SK-N-SH (cell line): ENCODE results near the gene MTX2. TPM values are rescaled to one million over a fixed set of nuclear protein-coding genes. Genes with fewer than 3 reads are reported as not detected.

Experiments used
- CTCF ChIA-PET: fragments of 300-600, 350-600 bp; formaldehyde crosslinking; extraction: SDS; loops from one replicate; lab custom pipeline; 2021; lab: Yijun Ruan, JAX
- POLR2A ChIA-PET: fragments of 350-600 bp; sonication (Branson Sonifier 250); formaldehyde crosslinking; extraction: SDS; loops from one replicate; lab custom pipeline; 2020; ENCODE audit warnings: antibody characterized with exemption, inconsistent platforms; lab: Yijun Ruan, JAX
- DNase-seq: peaks from one replicate; pipeline ENCODE4 v3.0.0; 2012
- H2AFZ ChIP-seq: fragments of 200-600 bp; sonication (generic); 2 replicates; pipeline ENCODE4 v1.8.1; 2016; ENCODE audit warnings: antibody characterized with exemption, mild to moderate bottlenecking, low read depth
- H3F3A ChIP-seq: fragments of 200-600 bp; sonication (generic); replicated peaks from 2 replicates; pipeline ENCODE3; 2016; ENCODE audit warnings: antibody characterized with exemption, mild to moderate bottlenecking; ENCODE audit not compliant: insufficient read depth
- H3K27ac ChIP-seq, 2 experiments: fragments of 200-500 bp in 1 of 2; fragments of 200-600 bp in 1 of 2; sonication (Bioruptor generic) in 1 of 2; sonication (generic), shearing (Covaris generic) in 1 of 2; 2 replicates each; pipeline versions ENCODE4 v1.5.1 to v1.6.1; 2014 to 2016; ENCODE audit warnings: low read depth in 2 of 2, inconsistent platforms in 1 of 2, low read length in 1 of 2, mild to moderate bottlenecking in 1 of 2, mixed read lengths in 1 of 2
- H3K27me3 ChIP-seq: fragments of 200-600 bp; sonication (generic), shearing (Covaris generic); 2 replicates; pipeline ENCODE4 v1.6.1; 2016; ENCODE audit warnings: mixed run types; ENCODE audit not compliant: insufficient read depth
- H3K36me3 ChIP-seq, 2 experiments: fragments of 200-500 bp in 1 of 2; fragments of 200-600 bp in 1 of 2; sonication (Bioruptor generic) in 1 of 2; sonication (generic) in 1 of 2; replicated peaks in 1 of 2; 2 replicates each; pipeline versions ENCODE3 to v1.5.1; 2014 to 2016; ENCODE audit warnings: low read length in 1 of 2, mild to moderate bottlenecking in 1 of 2; ENCODE audit not compliant: insufficient read depth in 2 of 2, control insufficient read depth in 1 of 2
- H3K4me1 ChIP-seq, 2 experiments: fragments of 200-500 bp in 1 of 2; fragments of 200-600 bp in 1 of 2; sonication (Bioruptor generic) in 1 of 2; sonication (generic), shearing (Covaris generic) in 1 of 2; 2 replicates each; pipeline versions ENCODE4 v1.5.1 to v1.6.1; 2014 to 2016; ENCODE audit warnings: low read depth in 1 of 2, low read length in 1 of 2, mixed run types in 1 of 2; ENCODE audit not compliant: insufficient read depth in 2 of 2, control insufficient read depth in 1 of 2
- H3K4me2 ChIP-seq: fragments of 200-600 bp; sonication (generic), shearing (Covaris generic); 2 replicates; pipeline ENCODE4 v1.6.1; 2017; ENCODE audit warnings: mixed run types
- H3K4me3 ChIP-seq, 2 experiments: fragments of 200-500 bp in 1 of 2; fragments of 200-600 bp in 1 of 2; sonication (Bioruptor generic) in 1 of 2; sonication (generic), shearing (Covaris generic) in 1 of 2; 2 replicates each; pipeline versions ENCODE4 v1.5.1 to v1.8.1; 2014 to 2016; ENCODE audit warnings: low read depth in 2 of 2, inconsistent platforms in 1 of 2, low read length in 1 of 2, mild to moderate bottlenecking in 1 of 2, mixed read lengths in 1 of 2, moderate library complexity in 1 of 2
- H3K79me2 ChIP-seq: fragments of 200-600 bp; sonication (generic); 2 replicates; pipeline ENCODE4 v1.8.1; 2017; ENCODE audit warnings: mild to moderate bottlenecking; ENCODE audit not compliant: insufficient read depth
- H3K9ac ChIP-seq: fragments of 200-600 bp; sonication (generic); 2 replicates; pipeline ENCODE4 v1.6.1; 2017; ENCODE audit warnings: mixed run types
- H3K9me2 ChIP-seq: fragments of 200-600 bp; sonication (generic); 2 replicates; pipeline ENCODE4 v1.6.1; 2017; ENCODE audit warnings: mixed run types
- H3K9me3 ChIP-seq: fragments of 200-600 bp; sonication (generic); 2 replicates; pipeline ENCODE4 v1.6.1; 2017; ENCODE audit warnings: mixed run types, mild to moderate bottlenecking, moderate library complexity
- H4K20me1 ChIP-seq: fragments of 200-600 bp; sonication (generic); 2 replicates; pipeline ENCODE4 v1.6.1; 2017; ENCODE audit warnings: mild to moderate bottlenecking, mixed run types; ENCODE audit not compliant: insufficient read depth
- CHD2 ChIP-seq: fragments of 150-350 bp; IDR thresholded peaks from 2 replicates; pipeline ENCODE4 v1.6.1; 2018; ENCODE audit warnings: low read length; ENCODE audit not compliant: partially characterized antibody
- ELF1 ChIP-seq: IDR thresholded peaks from 2 replicates; pipeline ENCODE4 v1.4.0; 2012
- EP300 ChIP-seq, 2 experiments: IDR thresholded peaks; 2 replicates each; pipeline versions ENCODE4 v1.4.0 to v1.6.1; 2012; ENCODE audit warnings: borderline replicate concordance in 1 of 2, low read depth in 1 of 2, low read length in 1 of 2
- EZH2phosphoT487 ChIP-seq: fragments of 200-600 bp; sonication (generic); IDR thresholded peaks from 2 replicates; pipeline ENCODE4 v1.6.1; 2017; ENCODE audit warnings: low read depth, mixed run types, mild to moderate bottlenecking, antibody characterized with exemption, moderate library complexity, borderline replicate concordance
- FOXM1 ChIP-seq: IDR thresholded peaks from 2 replicates; pipeline ENCODE4 v1.4.0; 2012; ENCODE audit warnings: low read depth, mild to moderate bottlenecking
- GABPA ChIP-seq: IDR thresholded peaks from 2 replicates; pipeline ENCODE4 v1.4.0; 2012; ENCODE audit warnings: low read depth, mild to moderate bottlenecking
- JUND ChIP-seq: IDR thresholded peaks from 2 replicates; pipeline ENCODE4 v1.4.0; 2012
- MEF2A ChIP-seq: IDR thresholded peaks from 2 replicates; pipeline ENCODE4 v1.4.0; 2012; ENCODE audit warnings: low read depth, borderline replicate concordance
- MXI1 ChIP-seq: IDR thresholded peaks from 2 replicates; pipeline ENCODE4 v1.6.1; 2012; ENCODE audit warnings: mild to moderate bottlenecking, low read depth, low read length, improper control_type of control experiment
- PBX3 ChIP-seq: IDR thresholded peaks from 2 replicates; pipeline ENCODE4; 2012
- POLR2AphosphoS5 ChIP-seq: IDR thresholded peaks from 2 replicates; pipeline ENCODE4 v1.6.1; 2012; ENCODE audit warnings: low read depth, low read length
- RAD21 ChIP-seq: IDR thresholded peaks from 2 replicates; pipeline ENCODE4 v1.6.1; 2012; ENCODE audit warnings: mild to moderate bottlenecking, low read length
- RCOR1 ChIP-seq: fragments of 150-350 bp; IDR thresholded peaks from 2 replicates; pipeline ENCODE4 v1.6.1; 2017; ENCODE audit warnings: antibody characterized with exemption, low read length
- RXRA ChIP-seq: IDR thresholded peaks from 2 replicates; pipeline ENCODE4 v1.4.0; 2012; ENCODE audit warnings: low read depth, mild to moderate bottlenecking, borderline replicate concordance
- SIN3A ChIP-seq: IDR thresholded peaks from 2 replicates; pipeline ENCODE4 v1.6.1; 2012; ENCODE audit warnings: low read depth, mild to moderate bottlenecking, low read length, moderate library complexity, borderline replicate concordance
- WGBS: methylation state at CpG from one replicate; pipeline ENCODE4 v1.1.6; 2017; ENCODE audit warnings: low lambda C conversion rate; 5-methylcytosine and 5-hydroxymethylcytosine counted together
- polyA plus RNA-seq, 3 experiments: library from polyadenylated mRNA; depleted of rRNA; stranded (reverse); fragments of >200 nt; gene quantifications; 2 replicates each; pipeline ENCODE4 v1.2.3, GENCODE V29; 2012
- TF ChIP-seq, protein P1 (sequence below): IDR thresholded peaks from 2 replicates; pipeline ENCODE4 v1.4.0; 2012; ENCODE audit warnings: low read depth, borderline replicate concordance
- TF ChIP-seq, protein P2 (sequence below): fragments of 150-350 bp; IDR thresholded peaks from 2 replicates; pipeline ENCODE4 v1.6.1; 2017; ENCODE audit warnings: antibody characterized with exemption, low read length, low read depth, borderline replicate concordance

MTX2 gene
- polyA plus RNA-seq, 1 of the 3 experiments (the other 2 are of a cell fraction): 44.4 TPM

DNA sequence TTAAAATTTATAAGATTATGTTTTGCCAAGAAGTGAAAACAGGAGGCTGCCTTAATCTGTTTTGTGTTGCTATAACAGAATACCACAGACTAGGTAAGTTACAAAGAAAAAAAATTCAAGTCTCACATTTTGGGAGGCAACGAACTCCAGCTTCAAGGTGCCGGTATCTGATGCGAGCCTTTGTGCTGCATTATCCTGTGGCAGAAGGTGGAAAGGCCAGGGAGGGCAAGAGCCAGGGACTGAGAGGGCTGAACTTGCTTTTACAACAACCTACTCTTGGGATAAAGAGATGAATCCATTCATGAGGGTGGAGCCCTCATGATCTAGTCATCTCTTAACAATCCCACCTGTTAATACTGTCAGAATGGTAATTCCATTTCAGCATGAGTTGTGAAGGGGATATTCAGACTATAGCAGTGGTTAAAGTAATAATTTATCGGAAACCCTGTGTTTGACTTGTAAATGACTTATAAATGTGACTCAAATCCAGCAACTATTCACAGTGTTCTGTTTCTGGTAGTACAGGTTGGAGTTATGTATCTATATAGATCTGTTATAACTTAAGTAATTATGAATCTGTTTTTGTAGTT lies 3.7 kb downstream of the MTX2 start:
- Histone ChIP-seq H3K9me3 (no peaks in the 10 kb centered on the region), H3K79me2 (peaks cover 85% of the 10 kb centered on the region), H3K4me1 (peaks cover 0 to 10% of the 10 kb centered on the region in 2 experiments; a peak in 2 of 4 replicates), H3K27ac (no peak overlapping the region), H3K27me3 (no peaks in the 10 kb centered on the region), H3K36me3 (peaks cover 5 to 7% of the 10 kb centered on the region in 2 experiments), H3K4me3 (no peak overlapping the region), H3K9ac (no peak overlapping the region), H3F3A (no peaks in the 10 kb centered on the region), H3K4me2 (no peak overlapping the region), H4K20me1 (peaks cover 19% of the 10 kb centered on the region), H3K9me2 (no peaks in the 10 kb centered on the region), H2AFZ (no peak overlapping the region)
- 97% methylated on average over 4 of the region's 4 CpGs for WGBS
- TF ChIP-seq RCOR1 (no peak), RAD21 (no peak), FOXM1 (no peak), MEF2A (no peak), CHD2 (no peak), SIN3A (no peak), PBX3 (no peak), EP300 (IDR thresholded peaks at IDR 0.05; ENCODE audit: borderline replicate concordance in 1 of 2, low read depth in 1 of 2, low read length in 1 of 2) (no peak), RXRA (no peak), POLR2AphosphoS5 (no peak), JUND (no peak), ELF1 (no peak), GABPA (no peak), EZH2phosphoT487 (no peak), MXI1 (no peak)
- TF ChIP-seq, protein P1, sequence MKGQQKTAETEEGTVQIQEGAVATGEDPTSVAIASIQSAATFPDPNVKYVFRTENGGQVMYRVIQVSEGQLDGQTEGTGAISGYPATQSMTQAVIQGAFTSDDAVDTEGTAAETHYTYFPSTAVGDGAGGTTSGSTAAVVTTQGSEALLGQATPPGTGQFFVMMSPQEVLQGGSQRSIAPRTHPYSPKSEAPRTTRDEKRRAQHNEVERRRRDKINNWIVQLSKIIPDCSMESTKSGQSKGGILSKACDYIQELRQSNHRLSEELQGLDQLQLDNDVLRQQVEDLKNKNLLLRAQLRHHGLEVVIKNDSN: no peak
- TF ChIP-seq, protein P2, sequence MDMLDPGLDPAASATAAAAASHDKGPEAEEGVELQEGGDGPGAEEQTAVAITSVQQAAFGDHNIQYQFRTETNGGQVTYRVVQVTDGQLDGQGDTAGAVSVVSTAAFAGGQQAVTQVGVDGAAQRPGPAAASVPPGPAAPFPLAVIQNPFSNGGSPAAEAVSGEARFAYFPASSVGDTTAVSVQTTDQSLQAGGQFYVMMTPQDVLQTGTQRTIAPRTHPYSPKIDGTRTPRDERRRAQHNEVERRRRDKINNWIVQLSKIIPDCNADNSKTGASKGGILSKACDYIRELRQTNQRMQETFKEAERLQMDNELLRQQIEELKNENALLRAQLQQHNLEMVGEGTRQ: no peak
- POLR2A ChIA-PET: no interaction called here
- DNase-seq: no peak
- CTCF ChIA-PET: interaction anchor here (1.0 kb wide), 1 partner anchor 73 kb away, joined by 4 read pairs; no protein-coding TSS in a partner anchor
